Myocyte (in vitro differentiated cells): ENCODE measurements around the gene TSPAN32. TPM values are rescaled to one million over a fixed set of nuclear protein-coding genes. Genes with fewer than 3 reads are reported as not detected.
A peak's percentile ranks its signal among the peaks of the same experiment; 100 is the strongest.
"Not testable (repeated sequence)": the region's sequence is repeated elsewhere in the genome, so short reads cannot be mapped to it uniquely, and the experiment has no call there.

ENCODE experiments used
- DNase-seq: peaks from one replicate; pipeline ENCODE4 v3.0.0-alpha.2; 2012; ENCODE audit warnings: low read depth
- total RNA-seq: library from RNA; depleted of rRNA; stranded (reverse); fragments of >200 nt; gene quantifications from 2 replicates; pipeline ENCODE4 v1.2.3, GENCODE V29; 2014

Gene TSPAN32
- total RNA-seq, 1 donor from 2014 or later: not detected

DNA sequence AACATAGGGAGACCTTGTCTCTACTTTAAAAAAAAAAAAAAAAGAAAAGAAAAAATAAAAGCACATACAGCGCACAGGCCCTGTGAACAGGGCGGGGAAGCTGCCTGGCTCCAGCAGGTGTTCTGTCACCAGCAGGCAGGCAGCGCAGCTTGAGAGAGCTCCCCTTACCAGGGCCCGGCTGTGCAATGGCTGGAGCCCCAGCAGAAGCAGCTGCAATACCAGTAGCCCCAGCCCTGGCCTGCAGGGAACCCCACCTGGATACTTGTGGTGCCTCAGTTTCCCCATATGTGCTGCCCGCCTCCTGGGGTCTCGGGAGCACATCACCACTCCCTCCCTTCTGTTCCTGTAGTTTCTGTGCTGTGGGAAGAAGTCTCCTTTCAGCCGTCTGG, 12.3 kb downstream of the TSPAN32 start:
- no peak for DNase-seq

DNA sequence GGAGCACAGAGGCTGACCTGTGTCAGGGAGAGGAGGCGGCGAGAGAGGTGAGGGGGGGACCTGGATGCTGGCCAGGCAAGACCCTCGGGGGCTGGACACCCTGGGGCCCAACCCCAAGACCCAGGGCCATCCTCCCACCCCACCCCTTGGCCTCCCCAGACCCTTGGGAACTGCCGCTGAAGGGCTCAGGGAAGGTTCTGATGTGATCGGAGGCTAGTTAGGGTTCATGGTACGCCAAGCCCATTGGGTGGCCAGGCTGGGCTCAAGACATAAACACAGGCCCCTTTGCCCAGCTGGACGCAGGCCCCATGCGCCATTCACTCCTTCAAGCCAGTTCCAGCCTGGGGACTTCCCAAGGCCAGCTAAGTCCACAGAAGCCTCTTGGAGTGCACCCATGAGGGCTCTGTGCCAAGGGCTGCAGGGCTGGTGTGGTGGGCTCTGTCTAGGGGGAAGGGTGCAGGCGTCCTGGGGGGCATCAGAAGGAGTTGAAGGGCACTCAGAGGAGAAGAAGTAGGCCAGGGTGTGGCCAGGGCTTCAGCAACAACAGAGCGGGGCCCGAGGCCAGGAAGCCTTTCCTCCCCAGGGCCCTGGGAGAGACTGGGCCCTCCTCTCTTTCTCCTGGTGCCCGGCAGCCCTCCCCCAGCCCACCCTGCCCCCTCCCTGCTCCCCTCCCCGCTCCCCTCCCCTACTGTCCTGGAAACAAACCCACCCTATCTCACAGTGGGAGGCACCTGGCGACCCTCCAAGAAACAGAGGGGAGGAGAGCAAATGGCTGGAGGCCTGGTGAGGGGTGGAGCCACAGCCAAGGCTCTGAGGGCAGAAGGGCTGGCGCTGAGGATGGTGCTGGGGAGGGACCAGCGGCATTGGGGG, 12.9 kb downstream of the TSPAN32 start:
- DNase-seq: peak; percentile 65

DNA sequence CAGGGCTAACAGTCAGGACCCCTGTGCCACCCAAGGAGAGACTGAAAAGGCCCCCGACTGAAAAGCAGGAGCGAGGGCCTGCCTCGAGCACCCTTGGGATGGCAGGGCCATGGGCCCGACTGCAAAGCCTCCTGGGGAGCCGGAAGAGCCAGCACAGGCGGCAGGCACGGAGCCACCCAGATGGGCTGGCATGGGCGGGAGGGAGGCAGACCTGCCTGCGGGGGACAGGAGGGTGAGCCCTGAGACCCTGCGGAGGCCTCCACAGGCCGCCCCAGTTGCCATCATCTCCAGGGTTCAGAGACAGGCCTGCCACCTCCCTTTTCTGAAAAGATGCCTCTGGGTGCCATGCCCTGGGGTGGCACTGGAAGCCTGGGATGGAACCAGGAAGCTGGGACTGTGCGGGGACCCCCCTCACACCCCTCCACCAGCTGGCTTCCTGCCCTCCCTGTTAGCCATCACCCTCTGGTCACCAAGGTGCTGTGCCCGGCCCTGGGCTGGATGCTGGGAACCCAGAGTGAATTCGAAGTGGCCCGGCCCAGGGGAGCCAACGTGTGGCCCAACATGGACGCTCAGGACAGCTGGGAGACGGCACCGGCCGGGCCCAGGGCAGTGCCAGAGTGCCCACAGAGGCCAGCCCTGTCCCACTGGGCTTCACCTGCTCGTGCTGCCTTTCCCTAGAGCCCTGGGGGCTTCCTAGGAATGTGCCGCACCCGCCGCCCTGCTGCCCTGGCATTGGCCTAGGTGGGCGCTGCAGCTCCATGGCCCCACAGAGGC, 13.8 kb downstream of the TSPAN32 start:
- no peak for DNase-seq

DNA sequence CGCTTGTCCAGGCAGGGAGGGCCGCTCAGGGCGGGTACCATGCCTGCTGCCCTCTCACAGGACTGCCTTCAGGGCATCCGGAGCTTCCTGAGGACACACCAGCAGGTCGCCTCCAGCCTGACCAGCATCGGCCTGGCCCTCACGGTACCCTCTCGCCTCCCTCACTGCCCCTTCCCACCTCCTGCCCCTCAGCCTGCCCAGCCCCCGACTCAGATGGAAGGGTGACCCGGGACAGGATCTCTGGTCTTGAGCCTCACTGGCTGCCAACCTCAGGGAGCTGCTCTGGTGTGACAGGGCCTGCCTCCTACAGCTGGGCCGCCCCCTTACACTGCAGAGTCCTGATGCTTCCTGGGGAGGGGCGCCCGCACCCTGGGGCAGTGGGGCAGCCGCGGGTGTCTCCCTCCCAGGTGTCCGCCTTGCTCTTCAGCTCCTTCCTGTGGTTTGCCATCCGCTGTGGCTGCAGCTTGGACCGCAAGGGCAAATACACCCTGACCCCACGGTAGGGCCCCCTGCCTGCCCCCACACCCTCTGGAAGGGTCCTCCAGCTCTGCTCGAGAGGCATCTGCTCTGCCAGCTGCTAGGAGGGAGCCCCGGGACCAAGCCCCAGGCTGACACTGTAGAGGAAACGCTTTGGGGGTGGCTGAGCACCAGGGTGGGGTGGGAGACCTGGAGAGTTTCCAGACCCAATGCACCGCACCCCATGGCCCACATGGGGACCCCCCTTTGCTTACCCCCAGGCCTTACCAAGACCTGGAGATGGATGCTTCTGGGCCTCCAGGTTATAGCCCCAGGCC, 14.6 kb downstream of the TSPAN32 start:
- no peak for DNase-seq

DNA sequence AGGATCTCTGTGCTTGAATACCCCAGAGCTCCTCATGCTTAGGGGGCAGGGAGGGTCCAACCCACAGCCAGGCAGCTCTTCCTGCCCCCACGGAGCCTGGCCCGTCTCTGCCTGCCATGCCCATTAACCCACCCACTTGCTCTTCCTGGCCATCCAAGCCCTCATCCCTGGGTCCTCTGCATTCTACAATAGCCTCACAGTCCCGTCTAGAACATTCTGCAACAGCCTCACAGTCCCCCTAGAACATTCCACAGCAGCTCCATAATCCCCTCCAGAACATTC, 15.1 kb downstream of the TSPAN32 start:
- no peak for DNase-seq

DNA sequence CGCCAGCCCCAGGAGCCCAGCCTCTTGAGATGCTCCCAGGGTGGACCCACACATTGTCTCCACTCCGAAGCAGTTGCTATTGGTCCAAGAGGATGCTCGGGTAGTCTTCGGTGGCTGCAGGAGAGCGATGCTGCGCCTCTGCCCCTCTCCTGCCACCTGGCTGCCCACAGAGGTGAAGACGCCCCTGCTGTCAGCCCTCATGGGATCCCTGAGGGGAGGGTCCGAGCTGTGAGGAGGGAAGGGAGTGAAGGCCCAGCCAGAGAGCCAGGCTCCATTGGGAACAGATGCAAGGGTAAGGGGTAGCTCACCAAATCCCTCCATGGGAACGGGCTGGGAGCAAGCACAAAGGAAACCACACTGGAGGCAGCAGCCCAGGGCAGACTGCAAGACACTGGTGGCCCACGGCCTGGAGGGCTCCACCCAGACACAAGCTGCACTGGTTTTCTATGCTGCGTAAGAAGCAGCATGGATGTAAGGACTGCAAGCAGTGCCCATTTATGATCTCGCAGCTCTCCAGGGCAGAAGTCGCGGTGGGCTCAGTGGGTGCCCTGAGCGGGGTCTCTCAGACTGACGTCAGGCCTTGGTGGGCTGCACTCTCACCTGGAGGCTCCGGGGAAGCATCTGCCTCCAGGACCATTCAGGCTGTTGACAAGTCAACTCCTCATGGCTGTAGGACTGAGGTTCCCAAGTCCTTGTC, 15.7 kb downstream of the TSPAN32 start:
- no peak for DNase-seq

DNA sequence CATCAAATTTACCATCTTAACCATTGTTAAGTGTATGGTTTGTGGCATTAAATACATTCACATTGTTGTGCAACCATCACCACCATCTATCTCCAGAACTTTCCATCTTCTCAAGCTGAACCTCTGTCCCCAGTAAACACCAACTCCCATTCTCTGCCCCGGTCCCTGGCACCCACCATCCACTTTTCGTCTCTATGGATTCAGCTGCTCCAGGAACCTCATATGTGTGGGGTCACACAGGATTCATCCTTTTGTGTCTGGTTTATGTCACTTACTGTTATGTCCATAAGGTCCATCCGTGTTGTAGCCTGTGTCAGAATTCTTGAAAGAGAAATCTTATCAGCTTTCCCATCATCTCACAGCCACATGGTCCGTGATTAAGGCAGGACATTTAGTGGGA, 16.3 kb downstream of the TSPAN32 start:
- DNase-seq: no peak

DNA sequence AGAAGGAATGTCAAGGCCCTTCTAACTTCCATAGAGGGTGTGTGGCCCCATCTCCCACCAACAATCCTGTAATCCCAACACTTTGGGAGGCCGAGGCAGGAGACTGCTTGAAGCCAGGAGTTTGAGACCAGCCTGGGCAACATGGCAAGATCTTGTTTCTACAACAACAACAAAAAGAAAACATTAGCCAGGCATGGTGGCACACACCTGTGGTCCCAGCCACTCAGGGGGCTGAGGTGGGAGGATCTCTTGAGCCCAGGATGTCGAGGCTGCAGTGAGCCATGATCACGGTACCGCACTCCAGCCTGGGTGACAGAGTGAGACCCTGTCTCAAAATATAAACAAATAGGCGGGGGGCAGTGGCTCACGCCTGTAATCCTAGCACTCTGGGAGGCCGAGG, 16.9 kb downstream of the TSPAN32 start:
- DNase-seq: no peak

DNA sequence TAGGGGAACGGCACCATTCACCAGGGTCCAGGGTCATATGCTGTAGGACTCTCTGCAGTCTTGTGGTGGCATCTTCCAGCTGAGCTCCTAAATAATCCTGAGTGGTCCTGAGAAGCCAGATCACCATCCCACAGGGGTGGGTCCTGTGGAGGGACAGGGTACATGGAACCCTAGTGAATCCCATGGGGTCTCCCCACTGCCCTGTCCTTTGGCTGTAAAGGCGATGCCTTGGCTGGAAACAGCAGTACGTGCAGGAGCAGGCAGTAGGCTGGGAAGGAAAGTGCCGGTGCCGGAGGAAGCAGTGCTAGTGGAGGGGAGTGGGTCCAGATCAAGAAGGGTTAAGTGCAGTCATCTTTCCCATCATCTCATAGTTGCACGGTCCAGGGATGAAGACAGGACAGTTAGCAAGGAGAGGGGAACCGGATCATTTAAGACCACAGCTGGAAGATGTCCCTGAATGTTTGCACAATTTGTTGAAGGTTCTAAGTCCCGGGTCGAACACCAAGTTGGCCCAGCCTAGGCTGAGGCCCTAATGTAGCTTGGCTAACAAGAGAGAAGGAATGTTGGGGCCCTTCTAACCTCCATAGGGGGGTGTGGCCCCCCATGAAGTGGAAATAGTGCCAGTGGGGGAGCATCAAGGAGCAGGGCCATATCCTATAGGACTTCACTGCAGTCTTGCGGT, 18.1 kb downstream of the TSPAN32 start:
- DNase-seq: no peak

DNA sequence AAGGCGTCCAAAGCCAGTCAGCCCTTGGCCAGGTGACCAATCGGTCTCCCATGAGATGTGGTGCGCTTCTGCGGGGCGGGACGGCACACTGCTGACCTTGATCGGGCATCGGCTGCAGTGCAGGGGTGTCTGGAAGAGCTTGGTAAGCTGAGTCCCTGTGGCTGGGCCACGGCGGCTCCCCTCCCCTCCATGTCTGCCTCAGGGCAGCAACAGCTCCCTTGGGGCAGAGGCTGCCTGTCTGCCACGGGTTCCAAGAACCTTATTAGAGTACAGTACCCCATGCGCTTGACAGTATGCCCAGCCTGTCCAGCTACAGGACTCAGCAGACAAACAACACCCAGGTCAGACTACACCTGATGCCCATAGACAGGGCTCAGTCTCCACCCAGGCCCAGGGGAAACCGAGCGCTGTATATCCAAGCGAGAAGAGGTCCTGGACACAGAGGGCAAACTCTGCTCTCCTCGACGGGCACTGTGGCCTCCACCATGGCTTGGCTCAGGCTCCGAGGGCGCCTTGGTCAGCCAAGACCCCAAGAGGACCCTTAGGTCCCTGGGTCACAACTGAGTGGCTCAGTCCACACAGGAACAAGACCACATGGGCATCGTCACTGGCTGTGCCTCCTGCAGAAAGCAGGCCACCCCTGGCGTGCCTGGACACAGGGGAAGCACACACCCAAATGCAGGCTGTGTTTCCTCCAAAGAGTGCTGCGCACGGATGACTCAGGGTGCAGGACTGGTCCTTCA, 18.9 kb downstream of the TSPAN32 start:
- no peak for DNase-seq

DNA sequence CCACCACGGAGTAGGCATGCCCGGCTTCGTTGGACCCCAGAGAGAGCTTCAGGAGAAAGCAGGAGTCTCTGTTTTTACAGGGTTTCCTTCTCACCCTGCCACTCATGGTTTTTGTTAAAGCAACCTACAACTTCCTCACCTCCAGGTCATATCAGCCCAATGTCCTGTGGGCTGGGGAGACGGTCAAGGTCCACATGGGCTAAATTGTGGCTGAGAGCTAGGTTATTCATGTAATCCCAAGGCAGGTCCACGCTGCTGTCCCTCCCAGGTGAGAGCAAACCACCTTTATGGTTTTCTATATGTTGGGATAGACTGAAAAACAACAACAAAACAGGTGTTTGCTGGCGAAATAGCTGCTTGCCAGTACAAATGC, 19.5 kb downstream of the TSPAN32 start:
- no peak for DNase-seq

DNA sequence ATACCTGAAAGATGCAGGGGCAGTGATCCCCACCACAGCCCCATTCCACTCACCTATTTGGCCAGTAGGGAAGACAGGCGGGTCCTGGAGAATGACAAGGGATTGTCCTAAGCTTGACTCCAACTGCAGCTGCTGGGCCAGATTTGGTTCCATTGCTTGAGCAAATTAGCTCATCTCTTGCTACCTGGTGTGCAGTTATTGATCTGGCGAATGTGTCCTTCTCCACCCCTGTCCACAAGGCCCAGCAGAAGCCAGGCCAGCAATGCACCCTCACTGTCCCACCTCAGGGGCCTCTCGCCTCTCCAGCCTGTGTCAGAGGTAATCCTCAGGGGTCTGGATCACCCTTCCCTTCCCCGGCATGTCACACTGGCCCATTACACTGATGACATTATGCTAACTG, 23.3 kb downstream of the TSPAN32 start:
- DNase-seq: no peak

DNA sequence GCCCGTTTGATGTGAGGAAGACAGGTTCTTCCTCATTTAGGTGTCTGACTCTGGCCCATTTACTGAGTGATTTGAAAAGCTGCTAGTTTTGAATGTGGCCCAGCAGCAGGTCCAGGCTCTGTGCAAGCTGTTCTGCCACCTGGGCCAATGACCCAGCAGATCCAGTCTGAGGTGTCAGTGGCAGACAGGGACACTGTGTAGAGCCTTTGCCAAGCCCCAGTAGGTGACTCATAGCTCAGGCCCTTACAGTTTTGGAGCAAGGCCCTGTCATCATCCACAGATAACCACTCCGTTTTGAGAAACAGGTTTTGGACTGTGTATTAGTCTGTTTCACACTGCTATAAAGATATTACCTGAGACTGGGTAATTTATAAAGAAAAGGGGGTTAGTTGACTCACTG, 23.9 kb downstream of the TSPAN32 start:
- peak; percentile 64 for DNase-seq

DNA sequence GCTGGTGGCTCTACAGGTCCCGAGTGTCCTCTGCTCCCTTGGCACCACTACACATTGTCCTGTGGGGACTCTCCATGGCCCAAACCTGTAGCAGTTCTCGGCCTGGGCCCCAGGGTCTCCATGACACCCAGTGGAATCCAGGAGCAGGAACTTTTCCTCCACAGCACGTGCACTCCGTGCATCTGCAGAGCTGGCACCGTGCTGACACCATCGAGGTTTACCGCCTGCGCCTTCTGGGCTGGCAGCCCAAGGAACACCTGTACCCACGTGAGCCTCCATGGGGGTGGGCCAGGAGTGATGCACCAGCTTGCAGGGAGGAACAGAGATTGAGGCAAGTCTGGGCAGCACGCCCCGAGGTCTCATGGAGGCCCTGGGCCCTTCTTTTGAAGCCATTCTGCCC, 25.2 kb downstream of the TSPAN32 start:
- no peak for DNase-seq

DNA sequence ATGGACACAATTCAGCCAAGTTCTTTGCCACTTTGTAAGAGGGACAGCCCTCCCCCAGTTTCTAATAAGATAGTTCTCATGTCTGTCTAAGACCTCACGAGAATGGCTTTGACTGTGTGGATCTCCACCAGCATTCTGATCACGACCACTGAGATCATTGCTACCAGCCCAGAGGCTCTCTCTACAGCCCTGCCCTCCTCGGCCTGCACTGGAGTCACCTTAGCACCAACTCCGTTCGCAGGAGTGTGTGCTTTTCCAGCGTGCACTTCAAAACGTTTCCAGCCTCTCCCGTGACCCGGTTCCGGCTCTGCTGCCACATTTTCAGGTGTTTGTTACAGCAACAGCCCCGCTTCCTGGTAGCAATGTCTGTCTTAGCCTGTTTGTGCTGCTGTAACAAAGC, 26.2 kb downstream of the TSPAN32 start:
- no peak for DNase-seq

DNA sequence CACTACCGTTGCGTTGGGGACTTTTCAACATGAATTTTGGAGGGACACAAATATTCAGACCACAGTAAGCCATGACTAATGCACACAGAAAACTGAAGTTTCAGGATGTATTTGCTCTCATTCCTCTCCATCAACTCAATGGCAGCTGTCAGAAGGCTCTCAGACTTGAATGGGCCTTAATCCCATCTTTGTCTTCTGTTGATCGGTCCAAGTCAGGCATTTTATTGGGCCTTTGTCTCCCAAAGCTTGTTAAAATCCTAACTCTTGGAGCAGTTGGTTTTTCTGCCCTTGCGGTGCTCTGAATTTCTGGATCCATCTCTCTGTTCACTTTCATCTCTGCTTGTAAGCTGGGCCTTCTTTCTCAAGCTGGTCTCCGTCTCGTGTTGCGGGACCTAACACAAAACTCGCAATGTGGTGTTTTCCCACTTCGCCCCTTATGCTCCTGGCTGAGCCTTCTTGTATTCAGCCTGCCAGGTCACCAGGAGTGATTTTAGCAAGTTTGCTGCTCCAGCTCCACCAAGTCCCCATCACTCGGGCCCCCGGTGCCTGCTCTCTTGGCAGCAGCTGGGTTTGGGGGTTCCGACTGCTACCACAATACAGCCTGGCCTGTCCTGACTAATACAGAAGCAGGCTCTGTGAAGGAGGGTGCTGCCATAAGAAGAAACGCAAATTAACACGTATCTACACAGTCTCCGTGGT, 27.0 kb downstream of the TSPAN32 start:
- no peak for DNase-seq

DNA sequence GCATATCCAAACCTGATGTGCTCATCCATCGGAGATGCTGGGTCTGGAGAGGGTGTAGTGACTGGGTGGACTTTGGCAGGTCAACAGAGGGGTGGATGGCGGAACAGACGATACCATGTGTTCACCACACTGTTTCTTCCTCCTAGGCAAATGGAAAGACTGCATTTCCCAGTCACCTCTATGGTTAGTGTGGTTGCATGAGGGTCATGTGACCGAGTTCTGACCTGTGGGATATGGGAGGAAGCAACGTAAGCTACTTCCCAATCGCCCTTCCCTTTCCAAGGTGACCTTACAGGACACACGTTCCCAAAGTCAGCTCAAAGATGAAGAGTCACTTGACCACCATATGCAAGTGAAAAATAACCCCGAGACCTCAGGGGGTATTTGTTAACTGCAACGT, 27.7 kb downstream of the TSPAN32 start:
- no peak for DNase-seq

DNA sequence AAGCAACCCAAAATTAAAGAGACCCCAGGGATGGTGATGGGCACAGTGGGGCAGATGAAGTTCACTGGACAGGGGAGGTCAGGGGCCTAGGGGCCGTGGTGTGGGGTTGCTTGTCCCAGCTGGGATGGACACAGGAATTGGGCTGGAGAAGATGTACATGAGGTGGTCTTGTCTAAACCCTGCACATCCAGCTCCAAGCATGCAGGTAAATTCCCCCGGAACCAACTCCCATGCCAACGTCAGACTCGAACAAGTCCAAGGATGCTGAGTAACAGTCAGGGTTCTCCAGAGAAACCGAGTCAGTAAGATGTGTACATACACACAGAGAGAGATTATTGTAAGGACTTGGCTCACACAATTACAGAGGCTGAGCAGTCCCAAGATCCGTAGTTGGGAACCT, 28.9 kb downstream of the TSPAN32 start:
- DNase-seq: no peak

DNA sequence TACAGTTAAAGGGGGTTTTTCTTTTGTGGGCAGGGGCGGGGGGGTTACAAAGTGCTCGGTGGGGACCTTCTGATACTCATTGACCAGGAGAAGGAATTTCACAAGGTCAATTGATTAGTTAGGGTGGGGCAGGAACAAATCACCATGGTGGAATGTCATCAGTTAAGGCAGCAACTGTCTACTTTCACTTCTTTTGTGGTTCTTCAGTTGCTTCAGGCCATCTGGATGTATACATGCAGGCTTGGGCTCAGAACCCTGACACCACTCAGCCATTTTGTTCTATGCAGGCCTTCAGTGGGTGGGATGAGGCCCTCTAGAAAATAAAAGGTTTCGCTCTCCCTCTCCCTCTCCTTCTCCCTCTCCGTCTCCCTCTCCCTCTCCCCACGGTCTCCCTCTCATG, 29.6 kb downstream of the TSPAN32 start:
- no peak for DNase-seq

DNA sequence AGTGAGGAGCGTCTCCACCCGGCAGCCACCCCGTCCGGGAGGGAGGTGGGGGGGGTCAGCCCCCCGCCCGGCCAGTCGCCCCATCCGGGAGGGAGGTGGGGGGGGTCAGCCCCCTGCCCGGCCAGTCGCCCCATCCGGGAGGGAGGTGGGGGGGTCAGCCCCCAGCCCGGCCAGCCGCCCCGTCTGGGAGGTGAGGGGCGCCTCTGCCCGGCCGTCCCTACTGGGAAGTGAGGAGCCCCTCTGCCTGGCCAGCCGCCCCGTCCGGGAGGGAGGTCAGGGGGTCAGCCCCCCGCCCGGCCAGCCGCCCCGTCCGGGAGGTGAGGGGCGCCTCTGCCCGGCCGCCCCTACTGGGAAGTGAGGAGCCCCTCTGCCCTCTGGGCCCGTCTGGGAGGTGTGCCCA, 30.8 kb downstream of the TSPAN32 start:
- not testable (repeated sequence) for DNase-seq
